Ascending aorta (tissue), 2 donors: Measurements from ENCODE around the gene LOXL3. TPM values are rescaled to one million over a fixed set of nuclear protein-coding genes. Genes with fewer than 3 reads are reported as not detected.

ENCODE experiments used
- DNase-seq, 2 donors: peaks; one replicate each; pipeline ENCODE4 v3.0.0-alpha.2; 2019; ENCODE audit warnings: low spot score in 2 of 2
- H3K27ac ChIP-seq, 2 donors: fragments of 200-600 bp; sonication (generic); one replicate each; pipeline ENCODE4 v1.5.1; 2016 to 2017; ENCODE audit warnings: mild to moderate bottlenecking in 1 of 2
- H3K27me3 ChIP-seq: fragments of 200-600 bp; sonication (generic); one replicate; pipeline ENCODE4 v1.5.1; 2017
- H3K36me3 ChIP-seq, 2 donors: fragments of 200-600 bp; sonication (generic); one replicate each; pipeline ENCODE4 v1.5.1; 2016
- H3K4me1 ChIP-seq, 2 donors: fragments of 200-600 bp; sonication (generic); one replicate each; pipeline ENCODE4 v1.5.1; 2016 to 2017; ENCODE audit warnings: mild to moderate bottlenecking in 1 of 2
- H3K4me3 ChIP-seq, 2 donors: fragments of 200-600 bp; sonication (generic); one replicate each; pipeline ENCODE4 v1.5.1; 2016 to 2017; ENCODE audit warnings: mild to moderate bottlenecking in 1 of 2
- H3K9me3 ChIP-seq, 2 donors: fragments of 200-600 bp; sonication (generic); one replicate each; pipeline ENCODE4 v1.5.1; 2016
- intact Hi-C: fragments of 100-400 bp; cut with DNase I; formaldehyde crosslinking; loops from one replicate; pipeline ENCODE4 v1.15.1; 2023
- total RNA-seq: library from RNA; depleted of rRNA; stranded (reverse); fragments of >200 nt; gene quantifications from one replicate; pipeline ENCODE4 v1.1.0, GENCODE V29; 2016
- TF ChIP-seq, protein P1 (sequence below), 3 experiments: fragments of 200-600 bp in 2 of 3; fragments of 450-650 bp in 1 of 3; sonication (generic) in 2 of 3; IDR thresholded peaks; one replicate each; pipeline ENCODE4 v1.5.1; 2016 to 2019; ENCODE audit warnings: antibody characterized with exemption in 3 of 3, mild to moderate bottlenecking in 1 of 3, moderate library complexity in 1 of 3

The LOXL3 gene
- total RNA-seq, 1 donor from 2014 or later = 19.8 TPM

DNA sequence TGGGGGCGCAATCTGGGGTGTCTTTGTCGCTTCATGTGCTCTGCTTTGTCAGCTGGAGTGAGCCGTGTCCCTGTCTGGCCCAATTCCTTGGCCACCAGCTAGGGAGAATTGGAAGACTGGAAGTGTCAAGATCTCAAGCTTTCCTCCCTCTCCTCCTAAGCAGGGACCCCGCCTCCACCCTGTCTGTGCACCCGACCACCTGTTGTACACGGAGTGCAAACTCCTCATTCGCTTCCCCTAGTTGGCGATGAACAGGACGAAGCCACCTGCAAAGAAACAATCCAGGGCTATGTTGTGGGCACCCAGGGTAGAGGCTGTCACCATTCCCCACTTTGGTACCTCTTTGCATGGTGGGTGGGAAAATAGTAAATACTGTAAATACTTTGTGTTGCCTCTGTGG lies 26.0 kb downstream of the LOXL3 start:
- peaks cover 13 to 21% of the 10 kb centered on the region in 2 donors for H3K4me1 ChIP-seq
- H3K9me3 ChIP-seq = no peaks in the 10 kb centered on the region
- TF ChIP-seq, protein P1, sequence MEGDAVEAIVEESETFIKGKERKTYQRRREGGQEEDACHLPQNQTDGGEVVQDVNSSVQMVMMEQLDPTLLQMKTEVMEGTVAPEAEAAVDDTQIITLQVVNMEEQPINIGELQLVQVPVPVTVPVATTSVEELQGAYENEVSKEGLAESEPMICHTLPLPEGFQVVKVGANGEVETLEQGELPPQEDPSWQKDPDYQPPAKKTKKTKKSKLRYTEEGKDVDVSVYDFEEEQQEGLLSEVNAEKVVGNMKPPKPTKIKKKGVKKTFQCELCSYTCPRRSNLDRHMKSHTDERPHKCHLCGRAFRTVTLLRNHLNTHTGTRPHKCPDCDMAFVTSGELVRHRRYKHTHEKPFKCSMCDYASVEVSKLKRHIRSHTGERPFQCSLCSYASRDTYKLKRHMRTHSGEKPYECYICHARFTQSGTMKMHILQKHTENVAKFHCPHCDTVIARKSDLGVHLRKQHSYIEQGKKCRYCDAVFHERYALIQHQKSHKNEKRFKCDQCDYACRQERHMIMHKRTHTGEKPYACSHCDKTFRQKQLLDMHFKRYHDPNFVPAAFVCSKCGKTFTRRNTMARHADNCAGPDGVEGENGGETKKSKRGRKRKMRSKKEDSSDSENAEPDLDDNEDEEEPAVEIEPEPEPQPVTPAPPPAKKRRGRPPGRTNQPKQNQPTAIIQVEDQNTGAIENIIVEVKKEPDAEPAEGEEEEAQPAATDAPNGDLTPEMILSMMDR (IDR thresholded peaks at IDR 0.05) = no peak
- H3K4me3 ChIP-seq = no peak overlapping the region
- intact Hi-C loops = loop anchor here (2.0 kb wide), 1 partner anchor 69 kb away; the partner anchor contains the start of gene WBP1
- H3K27me3 ChIP-seq = no peaks in the 10 kb centered on the region
- H3K27ac ChIP-seq = no peak overlapping the region
- no peak for DNase-seq
- H3K36me3 ChIP-seq = peaks cover 15 to 34% of the 10 kb centered on the region in 2 donors

DNA sequence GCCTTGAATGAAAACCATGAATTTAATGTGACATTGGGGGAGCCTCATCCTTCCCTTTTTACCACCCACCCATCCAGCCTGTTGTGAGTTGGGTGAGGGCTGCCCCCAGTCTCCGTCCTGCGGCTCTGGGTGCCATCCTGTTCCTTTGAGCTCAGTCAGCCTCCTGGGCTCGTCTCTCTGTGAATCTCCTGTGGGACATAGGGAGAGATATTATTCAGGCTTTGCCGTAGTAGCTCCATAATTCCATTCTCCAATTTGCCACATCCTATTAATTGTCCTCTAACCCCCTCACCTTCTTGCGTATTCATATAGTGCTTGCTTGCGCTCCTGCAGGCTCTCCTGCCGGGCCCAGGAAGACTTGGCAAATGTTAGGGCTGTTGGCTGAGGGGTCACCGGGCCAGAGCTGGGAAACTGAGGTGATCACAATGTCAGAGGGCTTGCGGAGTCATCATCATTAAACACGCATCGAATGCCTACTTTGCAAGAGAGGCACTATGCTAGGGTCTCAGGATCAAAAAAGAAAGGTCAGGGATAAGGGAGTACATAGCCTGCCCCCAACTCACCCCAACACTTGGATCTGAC lies 27.0 kb downstream of the LOXL3 start:
- TF ChIP-seq, protein P1 (IDR thresholded peaks at IDR 0.05) = no peak
- intact Hi-C loops = no loop called here
- Histone ChIP-seq H3K4me3 (no peak overlapping the region), H3K36me3 (peaks cover 15 to 24% of the 10 kb centered on the region in 2 donors), H3K9me3 (no peaks in the 10 kb centered on the region), H3K27ac (no peak overlapping the region), H3K4me1 (peaks cover 13 to 21% of the 10 kb centered on the region in 2 donors), H3K27me3 (no peaks in the 10 kb centered on the region)
- no peak for DNase-seq

DNA sequence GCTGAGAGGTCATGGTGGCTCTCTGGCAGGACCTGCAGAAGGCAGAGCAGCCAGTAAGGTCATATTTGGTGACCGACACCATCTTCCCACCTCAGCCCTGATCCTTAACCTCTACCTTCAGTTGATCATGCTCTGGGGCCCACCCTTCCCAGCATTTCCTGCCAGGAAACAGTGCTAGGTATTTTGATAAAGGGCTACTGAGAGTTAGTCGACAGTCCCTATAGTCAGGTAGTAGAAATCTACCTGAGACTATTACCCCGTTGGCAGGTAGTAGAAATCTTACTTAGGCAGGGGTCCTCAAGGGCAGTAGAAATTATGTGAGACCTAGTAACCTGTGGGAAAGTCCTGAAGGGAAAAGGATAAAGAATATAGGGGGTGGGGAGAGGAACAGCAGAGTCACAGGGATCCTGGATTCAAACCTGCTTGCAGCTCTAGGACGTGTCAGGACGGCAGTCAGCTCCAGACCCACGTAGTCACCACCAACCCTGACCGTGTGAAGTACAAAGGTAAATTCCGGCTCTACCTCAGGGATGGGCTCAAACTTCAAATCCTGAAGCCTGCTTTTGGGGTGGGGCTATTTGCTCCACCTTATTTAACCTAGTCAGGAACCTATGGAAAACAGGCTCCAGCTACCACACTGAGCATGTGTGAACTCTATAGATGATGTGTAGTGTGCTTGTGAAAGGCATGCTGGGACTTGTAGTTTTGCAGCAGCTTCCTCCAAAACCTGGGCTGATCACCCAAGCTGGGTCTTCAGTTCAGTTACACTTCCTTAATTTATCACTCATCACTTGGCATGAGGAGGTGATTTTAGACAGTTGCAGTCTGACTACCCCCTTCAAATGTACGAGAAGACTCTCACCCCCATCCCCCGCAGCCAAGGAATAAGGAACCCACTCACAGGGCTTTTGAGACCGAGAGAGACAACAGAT lies 27.8 kb downstream of the LOXL3 start, which contains the start of gene DQX1:
DQX1 (minus strand) TSS at position 515 of the 932 bp plus-strand sequence; CDS start at position 13, 502 bp downstream.
- no peak within 1 kb of the TSS for H3K4me3 ChIP-seq
- H3K36me3 ChIP-seq = peaks cover 15 to 23% of the 10 kb centered on the region in 2 donors
- DNase-seq = no peak
- intact Hi-C loops = no loop called here
- H3K9me3 ChIP-seq = no peaks in the 10 kb centered on the region
- H3K4me1 ChIP-seq = peaks cover 11 to 14% of the 10 kb centered on the region in 2 donors
- no peak within 1 kb of the TSS for H3K27ac ChIP-seq
- TF ChIP-seq, protein P1 (IDR thresholded peaks at IDR 0.05) = no peak
- no peaks in the 10 kb centered on the region for H3K27me3 ChIP-seq

DNA sequence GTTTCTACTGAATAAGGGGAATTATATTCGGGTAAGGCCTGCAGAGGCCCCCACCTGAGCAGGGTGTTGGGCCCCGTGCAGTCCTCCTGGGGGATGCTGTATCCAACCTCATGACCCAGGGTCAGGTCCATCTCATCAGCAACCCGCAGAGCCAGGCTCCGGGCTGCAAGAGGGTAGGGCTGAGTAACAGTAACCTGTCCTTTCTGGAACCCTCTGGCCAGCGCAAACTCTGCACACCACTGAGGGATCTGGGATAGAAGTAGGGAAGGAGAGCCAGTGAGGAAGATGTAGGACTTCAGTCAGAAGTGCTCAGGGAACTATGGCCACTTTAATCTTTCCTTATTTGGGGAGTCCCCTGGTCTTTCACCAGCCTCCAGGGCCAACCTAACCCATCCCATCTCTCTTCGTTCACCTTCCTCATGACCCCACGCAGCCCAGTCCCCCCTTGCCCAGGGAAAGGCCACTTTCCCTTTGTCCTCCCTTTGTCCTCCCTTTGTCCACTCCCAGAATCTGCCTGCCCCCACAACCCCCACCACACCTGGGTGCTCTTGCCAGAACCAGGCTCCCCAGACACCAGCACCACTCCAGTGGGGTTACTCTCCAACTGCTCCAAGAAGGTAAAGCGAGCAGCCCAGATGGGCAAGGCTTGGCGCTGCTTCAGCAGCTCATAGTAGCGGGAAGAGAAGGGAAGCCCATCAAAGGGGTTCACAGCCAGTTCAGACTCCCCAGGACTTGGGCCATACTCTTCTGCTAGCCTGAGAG lies 28.6 kb downstream of the LOXL3 start:
- TF ChIP-seq, protein P1 (IDR thresholded peaks at IDR 0.05) = no peak
- intact Hi-C loops = no loop called here
- DNase-seq = no peak

DNA sequence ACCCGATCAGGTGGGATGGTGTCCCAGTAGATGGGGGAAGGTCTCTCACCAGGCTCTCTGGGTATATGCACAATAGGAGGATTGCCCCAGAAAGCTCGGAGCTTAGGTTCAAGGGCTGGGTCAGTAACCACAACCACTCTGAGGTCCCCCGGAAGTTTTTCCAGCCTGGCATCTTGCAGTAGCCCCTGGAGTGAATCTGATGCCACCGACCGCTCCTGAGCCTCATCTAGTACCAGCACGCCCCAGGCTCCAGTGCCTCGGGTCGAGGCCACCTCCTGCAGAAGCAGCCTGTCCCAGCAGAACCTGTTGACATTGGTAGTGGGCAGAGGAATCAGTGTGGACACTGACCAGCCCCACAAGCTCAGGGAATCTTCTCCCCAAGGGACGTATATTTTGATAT lies 29.7 kb downstream of the LOXL3 start:
- no peaks in the 10 kb centered on the region for H3K27me3 ChIP-seq
- no peaks in the 10 kb centered on the region for H3K9me3 ChIP-seq
- H3K4me3 ChIP-seq = no peak overlapping the region
- intact Hi-C loops = no loop called here
- TF ChIP-seq, protein P1 (IDR thresholded peaks at IDR 0.05) = no peak
- DNase-seq = no peak
- H3K4me1 ChIP-seq = peaks cover 8% of the 10 kb centered on the region in 2 donors
- peaks cover 15 to 23% of the 10 kb centered on the region in 2 donors for H3K36me3 ChIP-seq
- no peak overlapping the region for H3K27ac ChIP-seq

More for the DNA sequence above, 28.6 kb downstream of the LOXL3 start:
- Histone ChIP-seq H3K27ac (no peak overlapping the region), H3K27me3 (no peaks in the 10 kb centered on the region), H3K4me3 (no peak overlapping the region), H3K9me3 (no peaks in the 10 kb centered on the region), H3K36me3 (peaks cover 15 to 23% of the 10 kb centered on the region in 2 donors), H3K4me1 (peaks cover 8 to 9% of the 10 kb centered on the region in 2 donors)
